ENCODE data around the gene RPUSD3. TPM values are rescaled to one million over a fixed set of nuclear protein-coding genes. Genes with fewer than 3 reads are reported as not detected.

The RPUSD3 gene
- total and polyA plus RNA-seq, 4 donors: 14.4 to 22.7 (median 18.8) TPM

- WGBS: 97% methylated on average over 17 of the region's 17 CpGs
- no peak overlapping the region for H3K27ac ChIP-seq (ENCODE audit: low read depth in 1 of 2, low read length in 2 of 2)
- H3K9ac ChIP-seq (ENCODE audit: low read depth in 1 of 2, low read length in 2 of 2): no peak overlapping the region
- TF ChIP-seq, protein P1, sequence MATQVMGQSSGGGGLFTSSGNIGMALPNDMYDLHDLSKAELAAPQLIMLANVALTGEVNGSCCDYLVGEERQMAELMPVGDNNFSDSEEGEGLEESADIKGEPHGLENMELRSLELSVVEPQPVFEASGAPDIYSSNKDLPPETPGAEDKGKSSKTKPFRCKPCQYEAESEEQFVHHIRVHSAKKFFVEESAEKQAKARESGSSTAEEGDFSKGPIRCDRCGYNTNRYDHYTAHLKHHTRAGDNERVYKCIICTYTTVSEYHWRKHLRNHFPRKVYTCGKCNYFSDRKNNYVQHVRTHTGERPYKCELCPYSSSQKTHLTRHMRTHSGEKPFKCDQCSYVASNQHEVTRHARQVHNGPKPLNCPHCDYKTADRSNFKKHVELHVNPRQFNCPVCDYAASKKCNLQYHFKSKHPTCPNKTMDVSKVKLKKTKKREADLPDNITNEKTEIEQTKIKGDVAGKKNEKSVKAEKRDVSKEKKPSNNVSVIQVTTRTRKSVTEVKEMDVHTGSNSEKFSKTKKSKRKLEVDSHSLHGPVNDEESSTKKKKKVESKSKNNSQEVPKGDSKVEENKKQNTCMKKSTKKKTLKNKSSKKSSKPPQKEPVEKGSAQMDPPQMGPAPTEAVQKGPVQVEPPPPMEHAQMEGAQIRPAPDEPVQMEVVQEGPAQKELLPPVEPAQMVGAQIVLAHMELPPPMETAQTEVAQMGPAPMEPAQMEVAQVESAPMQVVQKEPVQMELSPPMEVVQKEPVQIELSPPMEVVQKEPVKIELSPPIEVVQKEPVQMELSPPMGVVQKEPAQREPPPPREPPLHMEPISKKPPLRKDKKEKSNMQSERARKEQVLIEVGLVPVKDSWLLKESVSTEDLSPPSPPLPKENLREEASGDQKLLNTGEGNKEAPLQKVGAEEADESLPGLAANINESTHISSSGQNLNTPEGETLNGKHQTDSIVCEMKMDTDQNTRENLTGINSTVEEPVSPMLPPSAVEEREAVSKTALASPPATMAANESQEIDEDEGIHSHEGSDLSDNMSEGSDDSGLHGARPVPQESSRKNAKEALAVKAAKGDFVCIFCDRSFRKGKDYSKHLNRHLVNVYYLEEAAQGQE (IDR thresholded peaks at IDR 0.05): no peak
- no peak for TF ChIP-seq SP1 (IDR thresholded peaks at IDR 0.05)
- TF ChIP-seq TAF1 (conservative IDR thresholded peaks at IDR 0.05): no peak
- TF ChIP-seq FOXA2 (IDR thresholded peaks at IDR 0.05): no peak
- TF ChIP-seq FOXA1 (IDR thresholded peaks at IDR 0.05): no peak
- no peak for TF ChIP-seq RAD21 (IDR thresholded peaks at IDR 0.05)
- no peak for TF ChIP-seq HNF4A (conservative IDR thresholded peaks at IDR 0.05)
- TF ChIP-seq, protein P2, sequence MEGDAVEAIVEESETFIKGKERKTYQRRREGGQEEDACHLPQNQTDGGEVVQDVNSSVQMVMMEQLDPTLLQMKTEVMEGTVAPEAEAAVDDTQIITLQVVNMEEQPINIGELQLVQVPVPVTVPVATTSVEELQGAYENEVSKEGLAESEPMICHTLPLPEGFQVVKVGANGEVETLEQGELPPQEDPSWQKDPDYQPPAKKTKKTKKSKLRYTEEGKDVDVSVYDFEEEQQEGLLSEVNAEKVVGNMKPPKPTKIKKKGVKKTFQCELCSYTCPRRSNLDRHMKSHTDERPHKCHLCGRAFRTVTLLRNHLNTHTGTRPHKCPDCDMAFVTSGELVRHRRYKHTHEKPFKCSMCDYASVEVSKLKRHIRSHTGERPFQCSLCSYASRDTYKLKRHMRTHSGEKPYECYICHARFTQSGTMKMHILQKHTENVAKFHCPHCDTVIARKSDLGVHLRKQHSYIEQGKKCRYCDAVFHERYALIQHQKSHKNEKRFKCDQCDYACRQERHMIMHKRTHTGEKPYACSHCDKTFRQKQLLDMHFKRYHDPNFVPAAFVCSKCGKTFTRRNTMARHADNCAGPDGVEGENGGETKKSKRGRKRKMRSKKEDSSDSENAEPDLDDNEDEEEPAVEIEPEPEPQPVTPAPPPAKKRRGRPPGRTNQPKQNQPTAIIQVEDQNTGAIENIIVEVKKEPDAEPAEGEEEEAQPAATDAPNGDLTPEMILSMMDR (IDR thresholded peaks at IDR 0.05; ENCODE audit: low read depth, low read length, missing input control): no peak
- TF ChIP-seq HNF4G (IDR thresholded peaks at IDR 0.05): no peak
- TF ChIP-seq, protein P3, sequence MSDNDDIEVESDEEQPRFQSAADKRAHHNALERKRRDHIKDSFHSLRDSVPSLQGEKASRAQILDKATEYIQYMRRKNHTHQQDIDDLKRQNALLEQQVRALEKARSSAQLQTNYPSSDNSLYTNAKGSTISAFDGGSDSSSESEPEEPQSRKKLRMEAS (IDR thresholded peaks at IDR 0.05): no peak
- TF ChIP-seq, protein P4, sequence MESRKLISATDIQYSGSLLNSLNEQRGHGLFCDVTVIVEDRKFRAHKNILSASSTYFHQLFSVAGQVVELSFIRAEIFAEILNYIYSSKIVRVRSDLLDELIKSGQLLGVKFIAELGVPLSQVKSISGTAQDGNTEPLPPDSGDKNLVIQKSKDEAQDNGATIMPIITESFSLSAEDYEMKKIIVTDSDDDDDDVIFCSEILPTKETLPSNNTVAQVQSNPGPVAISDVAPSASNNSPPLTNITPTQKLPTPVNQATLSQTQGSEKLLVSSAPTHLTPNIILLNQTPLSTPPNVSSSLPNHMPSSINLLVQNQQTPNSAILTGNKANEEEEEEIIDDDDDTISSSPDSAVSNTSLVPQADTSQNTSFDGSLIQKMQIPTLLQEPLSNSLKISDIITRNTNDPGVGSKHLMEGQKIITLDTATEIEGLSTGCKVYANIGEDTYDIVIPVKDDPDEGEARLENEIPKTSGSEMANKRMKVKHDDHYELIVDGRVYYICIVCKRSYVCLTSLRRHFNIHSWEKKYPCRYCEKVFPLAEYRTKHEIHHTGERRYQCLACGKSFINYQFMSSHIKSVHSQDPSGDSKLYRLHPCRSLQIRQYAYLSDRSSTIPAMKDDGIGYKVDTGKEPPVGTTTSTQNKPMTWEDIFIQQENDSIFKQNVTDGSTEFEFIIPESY (IDR thresholded peaks at IDR 0.05): no peak
- TF ChIP-seq EGR1 (IDR thresholded peaks at IDR 0.05; ENCODE audit: low read depth in 2 of 2): no peak
- no peak for TF ChIP-seq NR2F2 (IDR thresholded peaks at IDR 0.05)
- TF ChIP-seq, protein P5, sequence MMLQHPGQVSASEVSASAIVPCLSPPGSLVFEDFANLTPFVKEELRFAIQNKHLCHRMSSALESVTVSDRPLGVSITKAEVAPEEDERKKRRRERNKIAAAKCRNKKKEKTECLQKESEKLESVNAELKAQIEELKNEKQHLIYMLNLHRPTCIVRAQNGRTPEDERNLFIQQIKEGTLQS (IDR thresholded peaks at IDR 0.05): no peak
- no peak for TF ChIP-seq RXRA (IDR thresholded peaks at IDR 0.05)
- TF ChIP-seq JUND (IDR thresholded peaks at IDR 0.05): no peak
- no peak for TF ChIP-seq GABPA (IDR thresholded peaks at IDR 0.05 in 1 of 2, conservative IDR thresholded peaks at IDR 0.05 in 1 of 2)
- H3K4me3 ChIP-seq (ENCODE audit: low read depth in 1 of 3, low read length in 3 of 3): no peak overlapping the region
- peaks cover 0 to 3% (median 1%) of the 10 kb centered on the region in 4 donors for H3K36me3 ChIP-seq (ENCODE audit: control insufficient read depth in 4 of 4, insufficient read depth in 3 of 4, low read depth in 1 of 4, low read length in 3 of 4)
- no peak for DNase-seq (ENCODE audit: low spot score)
- no peaks in the 10 kb centered on the region for H3K9me3 ChIP-seq (ENCODE audit: control insufficient read depth in 4 of 4, low read length in 3 of 4)
- H3K27me3 ChIP-seq (ENCODE audit: control insufficient read depth in 4 of 4, insufficient read depth in 4 of 4, low read length in 3 of 4): no peaks in the 10 kb centered on the region
- H3K4me1 ChIP-seq (ENCODE audit: control insufficient read depth in 4 of 4, insufficient read depth in 4 of 4, low read length in 3 of 4): no peaks in the 10 kb centered on the region
These were observed 14.7 kb downstream of the RPUSD3 start for GRCh38 chr3:9828801-9829755.
